ENCODE measurements around the gene TRIO. TPM values are rescaled to one million over a fixed set of nuclear protein-coding genes. Genes with fewer than 3 reads are reported as not detected.

The TRIO gene
- total RNA-seq, 4 donors from 2014 or later = 21.2 to 105 (median 47.6) TPM

- H3K4me1 ChIP-seq = peaks cover 0 to 17% (median 10%) of the 10 kb centered on the region in 3 donors
- 56 to 81% methylated on average over 27 to 39 of the region's 40 CpGs for WGBS, 2 donors
- peak overlapping the region; percentile 14 to 60 (median 44) for H3K4me3 ChIP-seq
- no peak for DNase-seq
- H3K27ac ChIP-seq = peak overlapping the region; percentile 40 to 85 (median 68)
- H3K36me3 ChIP-seq = peaks cover 0 to 18% (median 0%) of the 10 kb centered on the region in 3 donors
- H3K27me3 ChIP-seq = no peaks in the 10 kb centered on the region
- intact Hi-C loops (cut with DNase I) = no loop called here
- no peaks in the 10 kb centered on the region for H3K9me3 ChIP-seq
- peak in 1 of 4 donors; percentile 17 for TF ChIP-seq POLR2A (IDR thresholded peaks at IDR 0.05)
- TF ChIP-seq, protein P1, sequence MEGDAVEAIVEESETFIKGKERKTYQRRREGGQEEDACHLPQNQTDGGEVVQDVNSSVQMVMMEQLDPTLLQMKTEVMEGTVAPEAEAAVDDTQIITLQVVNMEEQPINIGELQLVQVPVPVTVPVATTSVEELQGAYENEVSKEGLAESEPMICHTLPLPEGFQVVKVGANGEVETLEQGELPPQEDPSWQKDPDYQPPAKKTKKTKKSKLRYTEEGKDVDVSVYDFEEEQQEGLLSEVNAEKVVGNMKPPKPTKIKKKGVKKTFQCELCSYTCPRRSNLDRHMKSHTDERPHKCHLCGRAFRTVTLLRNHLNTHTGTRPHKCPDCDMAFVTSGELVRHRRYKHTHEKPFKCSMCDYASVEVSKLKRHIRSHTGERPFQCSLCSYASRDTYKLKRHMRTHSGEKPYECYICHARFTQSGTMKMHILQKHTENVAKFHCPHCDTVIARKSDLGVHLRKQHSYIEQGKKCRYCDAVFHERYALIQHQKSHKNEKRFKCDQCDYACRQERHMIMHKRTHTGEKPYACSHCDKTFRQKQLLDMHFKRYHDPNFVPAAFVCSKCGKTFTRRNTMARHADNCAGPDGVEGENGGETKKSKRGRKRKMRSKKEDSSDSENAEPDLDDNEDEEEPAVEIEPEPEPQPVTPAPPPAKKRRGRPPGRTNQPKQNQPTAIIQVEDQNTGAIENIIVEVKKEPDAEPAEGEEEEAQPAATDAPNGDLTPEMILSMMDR (IDR thresholded peaks at IDR 0.05) = no peak
Measured at GRCh38 chr5:14440582-14441431, 297.7 kb downstream of the TRIO start.

DNA sequence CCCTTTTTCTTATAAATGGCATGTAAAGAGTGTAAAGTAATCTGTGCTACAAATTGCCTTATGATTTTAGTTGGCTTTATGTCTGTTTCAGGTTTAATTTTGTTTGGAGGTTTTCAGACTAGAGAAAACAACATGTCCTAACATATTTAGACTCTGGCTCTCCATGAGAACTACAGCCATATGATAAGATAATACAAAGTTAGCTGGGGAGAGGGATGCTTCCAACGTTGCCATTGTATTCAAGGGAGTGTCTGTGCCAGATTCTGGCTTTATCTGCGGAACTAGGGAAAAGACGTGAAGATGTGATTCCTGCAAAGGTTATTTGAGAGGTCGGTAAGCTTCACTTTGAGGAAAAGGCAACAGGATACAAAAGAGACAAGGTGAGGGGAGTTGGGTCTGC is 298.5 kb downstream of the TRIO start:
- H3K27me3 ChIP-seq = no peaks in the 10 kb centered on the region
- TF ChIP-seq, protein P1 (IDR thresholded peaks at IDR 0.05) = no peak
- no peak for TF ChIP-seq POLR2A (IDR thresholded peaks at IDR 0.05)
- peaks cover 0 to 25% (median 10%) of the 10 kb centered on the region in 3 donors for H3K4me1 ChIP-seq
- WGBS, 2 donors = 65 to 86% methylated on average over 4 of the region's 4 CpGs
- H3K27ac ChIP-seq = peak overlapping the region in 3 of 4 donors; percentile 40 to 85 (median 84)
- no peaks in the 10 kb centered on the region for H3K9me3 ChIP-seq
- intact Hi-C loops (cut with DNase I) = no loop called here
- H3K36me3 ChIP-seq = peaks cover 0 to 14% (median 0%) of the 10 kb centered on the region in 3 donors
- H3K4me3 ChIP-seq = peak overlapping the region in 3 of 4 donors; percentile 40 to 60 (median 48)
- DNase-seq = no peak

DNA sequence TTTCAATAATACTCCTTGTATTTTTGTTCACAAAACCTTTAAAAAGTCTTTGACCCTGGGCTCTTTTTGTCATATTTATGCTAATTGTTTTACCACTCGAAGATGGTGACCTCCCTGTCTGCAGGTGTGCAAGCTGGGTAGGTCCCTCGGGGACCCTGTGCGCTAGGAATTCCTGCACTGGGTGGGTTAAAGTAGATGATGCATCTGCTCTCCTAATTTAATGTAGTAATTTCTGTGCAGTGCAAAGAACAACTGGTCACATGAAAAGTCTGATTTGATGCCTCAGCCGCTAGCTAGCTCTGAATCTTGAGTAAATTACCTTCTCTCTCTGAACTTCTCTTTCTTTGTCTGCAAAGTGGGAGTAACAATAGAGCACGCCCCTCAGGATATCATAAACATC is 299.4 kb downstream of the TRIO start:
- 83 to 88% methylated on average over 5 of the region's 5 CpGs for WGBS, 2 donors
- intact Hi-C loops (cut with DNase I) = no loop called here
- H3K4me3 ChIP-seq = peak overlapping the region in 2 of 4 donors; percentile 48 to 60
- H3K9me3 ChIP-seq = no peaks in the 10 kb centered on the region
- peaks cover 0 to 11% (median 0%) of the 10 kb centered on the region in 3 donors for H3K36me3 ChIP-seq
- no peaks in the 10 kb centered on the region for H3K27me3 ChIP-seq
- no peak overlapping the region for H3K27ac ChIP-seq
- TF ChIP-seq, protein P1 (IDR thresholded peaks at IDR 0.05) = no peak
- no peak for TF ChIP-seq POLR2A (IDR thresholded peaks at IDR 0.05)
- DNase-seq = no peak
- H3K4me1 ChIP-seq = peaks cover 0 to 29% (median 10%) of the 10 kb centered on the region in 3 donors

DNA sequence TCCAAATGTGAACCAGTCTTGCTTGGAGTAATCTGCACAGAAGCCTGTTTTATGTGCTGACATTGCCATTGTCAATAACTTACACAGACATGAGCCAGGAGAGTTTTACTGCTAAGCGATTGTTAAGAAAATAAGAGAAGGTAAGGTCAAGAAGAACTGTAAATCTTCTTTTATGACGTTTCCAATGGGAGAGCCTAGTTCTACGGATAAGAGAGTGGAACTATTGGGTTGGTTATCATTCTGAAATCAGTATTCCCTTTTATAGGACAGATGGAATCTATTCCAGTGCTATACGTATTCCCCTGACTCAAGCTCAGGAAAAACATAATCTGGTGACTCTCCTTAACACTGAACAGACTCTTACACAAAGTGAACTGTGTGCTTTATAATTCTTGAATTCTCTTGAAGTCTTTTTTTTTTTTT is 300.5 kb downstream of the TRIO start:
- intact Hi-C loops (cut with DNase I) = no loop called here
- H3K9me3 ChIP-seq = no peaks in the 10 kb centered on the region
- H3K27ac ChIP-seq = no peak overlapping the region
- DNase-seq = no peak
- no peak overlapping the region for H3K4me3 ChIP-seq
- peaks cover 0 to 36% (median 15%) of the 10 kb centered on the region in 3 donors for H3K4me1 ChIP-seq
- H3K27me3 ChIP-seq = no peaks in the 10 kb centered on the region
- WGBS, 2 donors = 71 to 83% methylated on average over 4 of the region's 4 CpGs
- peaks cover 0 to 11% (median 0%) of the 10 kb centered on the region in 3 donors for H3K36me3 ChIP-seq
- TF ChIP-seq POLR2A (IDR thresholded peaks at IDR 0.05) = no peak
- TF ChIP-seq, protein P1 (IDR thresholded peaks at IDR 0.05) = no peak

GRCh38 chr5:14444161-14444560 is 301.0 kb downstream of the TRIO start:
- Histone ChIP-seq H3K4me3 (no peak overlapping the region), H3K4me1 (peaks cover 0 to 41% (median 17%) of the 10 kb centered on the region in 3 donors), H3K27ac (no peak overlapping the region), H3K36me3 (peaks cover 0 to 11% (median 0%) of the 10 kb centered on the region in 3 donors), H3K27me3 (no peaks in the 10 kb centered on the region), H3K9me3 (no peaks in the 10 kb centered on the region)
- intact Hi-C loops (cut with DNase I) = no loop called here
- DNase-seq = no peak
- TF ChIP-seq, protein P1 (IDR thresholded peaks at IDR 0.05) = no peak
- no peak for TF ChIP-seq POLR2A (IDR thresholded peaks at IDR 0.05)
- 69 to 72% methylated on average over 3 of the region's 3 CpGs for WGBS, 2 donors
